MM.1S (cell line): ENCODE data around the gene GSG1L.

Source experiments
- DNase-seq: peaks from one replicate; pipeline ENCODE4 v3.0.0-alpha.2; 2015
- H2AFZ ChIP-seq: fragments of 300-600 bp; sonication (generic); 2 replicates; pipeline ENCODE4 v1.6.0; 2016; ENCODE audit warnings: antibody characterized with exemption, low read length
- H3F3A ChIP-seq: fragments of 300-600 bp; sonication (generic); 2 replicates; pipeline ENCODE4 v1.6.1; 2016; ENCODE audit warnings: mild to moderate bottlenecking, antibody characterized with exemption, low read length, moderate library complexity, mixed read lengths; ENCODE audit not compliant: insufficient read depth
- H3K27ac ChIP-seq: fragments of 300-600 bp; sonication (generic); 2 replicates; pipeline ENCODE4 v1.5.1; 2016; ENCODE audit warnings: mild to moderate bottlenecking, low read length
- H3K27me3 ChIP-seq: fragments of 300-600 bp; sonication (generic); replicated peaks from 2 replicates; pipeline ENCODE4 v1.6.0; 2016; ENCODE audit warnings: low read length; ENCODE audit not compliant: insufficient read depth
- H3K36me3 ChIP-seq: fragments of 300-600 bp; sonication (generic); replicated peaks from 2 replicates; pipeline ENCODE4 v1.6.1; 2016; ENCODE audit warnings: mild to moderate bottlenecking, low read length, mixed read lengths; ENCODE audit not compliant: insufficient read depth
- H3K4me1 ChIP-seq: fragments of 300-600 bp; sonication (generic); 2 replicates; pipeline ENCODE4 v1.6.1; 2016; ENCODE audit warnings: low read length, mixed read lengths
- H3K4me2 ChIP-seq: fragments of 300-600 bp; sonication (generic); 2 replicates; pipeline ENCODE4 v1.6.0; 2016; ENCODE audit warnings: low read depth, low read length
- H3K4me3 ChIP-seq: fragments of 300-600 bp; sonication (generic); 2 replicates; pipeline ENCODE4 v1.5.1; 2016; ENCODE audit warnings: low read length, mixed read lengths
- H3K79me2 ChIP-seq: fragments of 300-600 bp; sonication (generic); 2 replicates; pipeline ENCODE4 v1.6.1; 2016; ENCODE audit warnings: mixed run types, low read length, mixed read lengths
- H3K9ac ChIP-seq: fragments of 300-600 bp; sonication (generic); 2 replicates; pipeline ENCODE4 v1.6.1; 2016; ENCODE audit warnings: low read length, mixed read lengths
- H3K9me2 ChIP-seq: fragments of 300-600 bp; sonication (generic); replicated peaks from 2 replicates; pipeline ENCODE4 v1.6.1; 2016; ENCODE audit warnings: mild to moderate bottlenecking, low read length, mixed read lengths; ENCODE audit not compliant: insufficient read depth
- H3K9me3 ChIP-seq: fragments of 300-600 bp; sonication (generic); replicated peaks from 2 replicates; pipeline ENCODE4 v1.6.1; 2016; ENCODE audit warnings: mild to moderate bottlenecking, low read length, mixed read lengths; ENCODE audit not compliant: insufficient read depth
- H4K20me1 ChIP-seq: fragments of 300-600 bp; sonication (generic); 2 replicates; pipeline ENCODE4 v1.6.1; 2016; ENCODE audit warnings: mild to moderate bottlenecking, low read length, moderate library complexity, mixed read lengths; ENCODE audit not compliant: insufficient read depth
- EZH2 ChIP-seq: fragments of 300-600 bp; sonication (generic); optimal IDR thresholded peaks from 2 replicates; pipeline ENCODE3; 2017; ENCODE audit warnings: low read depth, mild to moderate bottlenecking, antibody characterized with exemption, low read length, mixed read lengths
- EZH2phosphoT487 ChIP-seq: fragments of 300-600 bp; sonication (generic); IDR thresholded peaks from 2 replicates; pipeline ENCODE4 v1.6.1; 2018; ENCODE audit warnings: antibody characterized with exemption, low read length
- TF ChIP-seq, protein P1 (sequence below): fragments of 300-600 bp; sonication (generic); IDR thresholded peaks from 2 replicates; pipeline ENCODE4 v1.5.1; 2016; ENCODE audit warnings: antibody characterized with exemption, low read length, mixed read lengths

The GSG1L gene

DNA sequence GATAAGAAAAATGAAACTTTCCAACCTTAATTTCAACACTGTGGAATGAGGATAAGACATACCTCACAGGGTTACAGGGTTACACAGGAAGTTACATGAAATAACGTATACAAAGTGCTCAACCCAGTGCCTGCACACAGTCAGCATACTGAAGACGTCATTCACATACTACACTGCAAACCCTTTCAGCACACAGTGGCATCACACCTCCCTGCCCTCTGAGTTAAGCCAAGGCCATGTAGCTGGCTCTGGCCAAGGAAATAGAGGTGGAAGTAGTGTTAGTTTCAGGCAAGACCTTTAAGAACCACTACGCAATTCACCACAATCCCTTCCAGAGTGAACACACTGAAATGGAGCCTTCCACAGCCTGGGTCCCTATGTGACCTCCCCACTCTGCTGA, 46.6 kb upstream of the GSG1L start:
- no peaks in the 10 kb centered on the region for H3K4me1 ChIP-seq
- TF ChIP-seq EZH2 (no peak), EZH2phosphoT487 (no peak)
- TF ChIP-seq, protein P1, sequence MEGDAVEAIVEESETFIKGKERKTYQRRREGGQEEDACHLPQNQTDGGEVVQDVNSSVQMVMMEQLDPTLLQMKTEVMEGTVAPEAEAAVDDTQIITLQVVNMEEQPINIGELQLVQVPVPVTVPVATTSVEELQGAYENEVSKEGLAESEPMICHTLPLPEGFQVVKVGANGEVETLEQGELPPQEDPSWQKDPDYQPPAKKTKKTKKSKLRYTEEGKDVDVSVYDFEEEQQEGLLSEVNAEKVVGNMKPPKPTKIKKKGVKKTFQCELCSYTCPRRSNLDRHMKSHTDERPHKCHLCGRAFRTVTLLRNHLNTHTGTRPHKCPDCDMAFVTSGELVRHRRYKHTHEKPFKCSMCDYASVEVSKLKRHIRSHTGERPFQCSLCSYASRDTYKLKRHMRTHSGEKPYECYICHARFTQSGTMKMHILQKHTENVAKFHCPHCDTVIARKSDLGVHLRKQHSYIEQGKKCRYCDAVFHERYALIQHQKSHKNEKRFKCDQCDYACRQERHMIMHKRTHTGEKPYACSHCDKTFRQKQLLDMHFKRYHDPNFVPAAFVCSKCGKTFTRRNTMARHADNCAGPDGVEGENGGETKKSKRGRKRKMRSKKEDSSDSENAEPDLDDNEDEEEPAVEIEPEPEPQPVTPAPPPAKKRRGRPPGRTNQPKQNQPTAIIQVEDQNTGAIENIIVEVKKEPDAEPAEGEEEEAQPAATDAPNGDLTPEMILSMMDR: no peak
- H3K9me2 ChIP-seq: no peaks in the 10 kb centered on the region
- H3K27me3 ChIP-seq: no peaks in the 10 kb centered on the region
- no peak overlapping the region for H3K4me2 ChIP-seq
- no peak overlapping the region for H3K4me3 ChIP-seq
- no peak for DNase-seq
- H3K79me2 ChIP-seq: peaks cover 4% of the 10 kb centered on the region; the same call in 1 of the 2 replicates
- no peaks in the 10 kb centered on the region for H3F3A ChIP-seq
- no peak overlapping the region for H3K9ac ChIP-seq
- H2AFZ ChIP-seq: no peak overlapping the region
- no peak overlapping the region for H3K27ac ChIP-seq
- H3K36me3 ChIP-seq: peaks cover 5% of the 10 kb centered on the region; the same call in 1 of the 2 replicates
- H3K9me3 ChIP-seq: no peaks in the 10 kb centered on the region
- H4K20me1 ChIP-seq: no peaks in the 10 kb centered on the region

GRCh38 chr16:28108590-28109247, 45.2 kb upstream of the GSG1L start:
- no peaks in the 10 kb centered on the region for H4K20me1 ChIP-seq
- no peaks in the 10 kb centered on the region for H3K4me1 ChIP-seq
- H3K9ac ChIP-seq: no peak overlapping the region
- no peak overlapping the region for H3K4me2 ChIP-seq
- H3K79me2 ChIP-seq: peaks cover 4% of the 10 kb centered on the region; the same call in 1 of the 2 replicates
- H3K9me3 ChIP-seq: no peaks in the 10 kb centered on the region
- no peak overlapping the region for H3K27ac ChIP-seq
- no peak overlapping the region for H2AFZ ChIP-seq
- H3K4me3 ChIP-seq: no peak overlapping the region
- no peaks in the 10 kb centered on the region for H3F3A ChIP-seq
- H3K9me2 ChIP-seq: no peaks in the 10 kb centered on the region
- H3K27me3 ChIP-seq: no peaks in the 10 kb centered on the region
- peaks cover 5% of the 10 kb centered on the region; the same call in 1 of the 2 replicates for H3K36me3 ChIP-seq
- TF ChIP-seq, protein P1: no peak
- TF ChIP-seq EZH2phosphoT487: no peak
- no peak for TF ChIP-seq EZH2
- no peak for DNase-seq

DNA sequence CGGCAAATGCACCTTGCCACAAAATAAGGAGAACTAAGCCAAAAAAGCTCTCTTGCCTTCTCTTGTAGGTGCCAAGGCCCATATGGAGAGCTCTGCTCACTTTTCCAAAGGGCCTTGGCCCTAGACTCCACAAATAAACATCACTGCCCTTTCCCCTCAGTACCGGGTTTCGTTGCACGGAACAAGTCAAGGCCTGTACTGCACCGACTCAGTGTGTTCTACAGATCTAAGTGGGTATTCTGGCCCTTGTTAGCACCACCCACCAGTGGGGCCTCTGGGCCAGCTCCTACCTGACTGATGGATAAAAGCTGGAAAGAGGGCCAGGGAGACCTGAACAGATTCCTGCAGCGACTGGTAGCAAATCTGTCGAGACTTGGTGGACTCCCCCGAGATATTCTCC, 43.7 kb upstream of the GSG1L start:
- no peaks in the 10 kb centered on the region for H4K20me1 ChIP-seq
- no peak overlapping the region for H3K9ac ChIP-seq
- H3F3A ChIP-seq: no peaks in the 10 kb centered on the region
- H3K9me3 ChIP-seq: no peaks in the 10 kb centered on the region
- no peak overlapping the region for H3K4me3 ChIP-seq
- H2AFZ ChIP-seq: no peak overlapping the region
- peaks cover 4% of the 10 kb centered on the region; the same call in 1 of the 2 replicates for H3K79me2 ChIP-seq
- H3K9me2 ChIP-seq: no peaks in the 10 kb centered on the region
- no peaks in the 10 kb centered on the region for H3K27me3 ChIP-seq
- no peak overlapping the region for H3K27ac ChIP-seq
- H3K36me3 ChIP-seq: peaks cover 11% of the 10 kb centered on the region
- H3K4me1 ChIP-seq: no peaks in the 10 kb centered on the region
- no peak for DNase-seq
- TF ChIP-seq, protein P1: no peak
- TF ChIP-seq EZH2phosphoT487 (no peak), EZH2 (no peak)
- no peak overlapping the region for H3K4me2 ChIP-seq
